NCI-H2107 (cell line): ENCODE measurements around the gene AGAP3.

Experiments
- DNase-seq: peaks from one replicate; lab custom pipeline; 2025; lab: John Stamatoyannopoulos, UW

Gene AGAP3

GRCh38 chr7:151137076-151137675 is 50.9 kb downstream of the AGAP3 start:
- DNase-seq = no peak

DNA sequence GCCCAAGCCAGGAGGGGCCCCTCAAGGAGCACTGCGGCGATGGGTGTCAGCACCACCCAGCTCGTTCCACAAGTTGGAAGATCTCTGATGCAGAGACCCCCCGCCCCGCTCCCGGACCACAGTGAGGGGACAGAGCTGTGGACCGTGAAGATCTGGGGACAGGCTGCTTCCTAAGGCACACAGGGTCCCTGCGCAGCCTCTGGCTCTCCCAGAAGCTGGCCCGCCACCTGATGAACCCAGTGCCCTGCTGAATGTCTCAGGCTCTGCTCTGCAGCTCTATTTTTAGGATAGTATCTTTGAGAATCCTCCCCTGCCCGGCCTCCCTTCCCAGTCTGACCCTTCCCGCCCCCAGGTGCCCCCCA is 51.5 kb downstream of the AGAP3 start:
- no peak for DNase-seq

DNA sequence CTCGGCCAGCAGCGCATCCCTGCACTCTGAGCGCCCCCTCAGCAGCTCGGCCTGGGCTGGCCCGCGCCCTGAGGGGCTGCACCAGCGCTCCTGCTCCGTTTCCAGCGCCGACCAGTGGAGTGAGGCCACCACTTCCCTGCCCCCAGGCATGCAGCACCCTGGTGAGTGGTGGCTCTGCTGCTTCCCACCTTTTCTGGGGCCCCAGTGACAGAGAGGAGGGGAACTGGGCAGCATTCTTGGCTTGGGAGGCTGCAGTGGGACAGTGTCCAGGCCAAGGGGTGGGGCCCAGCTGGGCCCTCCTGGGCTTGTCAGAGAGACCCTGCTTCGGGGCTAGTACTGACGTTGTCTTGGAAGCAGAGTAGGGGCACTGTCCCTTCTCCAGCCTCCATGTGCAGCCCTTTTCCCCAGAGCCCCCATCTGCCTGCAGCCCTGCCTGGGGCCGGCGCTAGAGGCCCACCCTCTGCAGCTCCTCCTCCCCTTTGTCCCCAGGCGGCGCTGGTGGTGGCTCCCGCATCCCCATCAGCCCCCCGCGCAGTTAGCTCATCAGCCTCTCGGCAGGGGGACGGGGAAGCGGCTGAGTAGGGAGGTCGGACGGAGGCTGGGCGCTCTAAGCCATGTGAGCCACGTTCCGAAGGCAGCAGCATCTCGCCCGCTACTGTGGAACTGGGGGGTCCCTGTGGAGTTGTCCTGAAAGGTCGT is 52.0 kb downstream of the AGAP3 start:
- no peak for DNase-seq

GRCh38 chr7:151139071-151139790 is 53.0 kb downstream of the AGAP3 start:
- no peak for DNase-seq

DNA sequence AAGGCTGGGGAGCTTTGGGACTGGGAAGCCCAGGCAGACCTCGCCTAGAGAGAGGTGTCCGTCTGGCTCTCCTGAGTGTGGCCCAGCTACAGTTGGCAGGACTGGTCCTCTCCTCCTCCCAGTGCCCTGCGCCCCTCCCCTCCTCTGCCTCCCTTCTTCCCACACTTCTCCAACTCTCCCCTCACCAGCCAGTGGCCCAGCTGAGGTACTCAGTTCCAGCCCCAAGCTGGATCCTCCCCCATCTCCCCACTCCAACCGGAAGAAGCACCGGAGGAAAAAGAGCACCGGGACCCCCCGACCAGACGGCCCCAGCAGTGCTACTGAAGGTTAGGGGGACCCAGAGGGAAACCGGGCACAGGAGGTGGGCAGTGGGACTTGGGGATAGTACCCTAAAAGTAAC is 53.5 kb downstream of the AGAP3 start:
- DNase-seq = no peak

- DNase-seq = no peak
Measured at GRCh38 chr7:151140826-151141225, 54.6 kb downstream of the AGAP3 start.

- no peak for DNase-seq
Measured at GRCh38 chr7:151141311-151141854, 55.1 kb downstream of the AGAP3 start.

GRCh38 chr7:151141855-151142685 is 55.8 kb downstream of the AGAP3 start:
- no peak for DNase-seq

DNA sequence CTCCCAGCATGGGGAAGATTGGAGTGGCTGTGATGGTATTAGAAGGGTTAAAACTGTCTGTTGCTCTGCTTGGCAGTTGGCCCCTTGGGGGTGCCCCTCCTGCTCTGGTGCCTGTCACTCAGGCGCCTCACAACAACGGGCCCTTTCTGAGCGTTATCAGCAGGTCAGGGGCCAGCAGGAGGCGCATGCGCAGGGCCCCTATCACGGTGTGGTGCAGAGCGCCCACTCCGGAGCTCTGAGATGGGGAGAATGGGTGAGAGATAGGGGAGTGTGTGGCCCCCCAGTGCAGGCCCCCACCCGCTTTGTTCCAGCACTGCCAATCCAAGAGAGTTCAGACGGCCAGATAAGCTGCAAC is 56.4 kb downstream of the AGAP3 start:
- no peak for DNase-seq

- no peak for DNase-seq
Measured at GRCh38 chr7:151143261-151144015, 57.2 kb downstream of the AGAP3 start.

DNA sequence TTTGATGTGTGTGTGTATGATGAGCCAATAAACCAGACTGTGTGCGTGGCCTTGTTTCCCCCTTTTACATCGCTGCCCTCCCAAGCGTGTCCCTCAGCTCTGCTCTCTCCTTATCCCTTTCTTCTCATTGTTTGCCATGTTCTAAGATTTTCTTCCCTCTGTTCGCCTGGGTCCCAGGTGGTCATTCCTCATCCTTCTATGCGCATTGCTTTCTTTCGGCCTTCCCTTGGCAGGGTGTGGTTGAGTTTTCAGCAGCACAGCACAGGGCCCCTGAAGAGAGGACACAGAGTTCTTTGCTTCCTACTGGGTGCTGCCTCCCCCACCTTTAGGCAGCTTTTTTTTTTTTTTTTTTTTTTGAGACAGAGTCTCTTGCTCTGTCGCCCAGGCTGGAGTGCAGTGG is 58.1 kb downstream of the AGAP3 start:
- DNase-seq = no peak

GRCh38 chr7:151146761-151147160 is 60.5 kb downstream of the AGAP3 start:
- no peak for DNase-seq

DNA sequence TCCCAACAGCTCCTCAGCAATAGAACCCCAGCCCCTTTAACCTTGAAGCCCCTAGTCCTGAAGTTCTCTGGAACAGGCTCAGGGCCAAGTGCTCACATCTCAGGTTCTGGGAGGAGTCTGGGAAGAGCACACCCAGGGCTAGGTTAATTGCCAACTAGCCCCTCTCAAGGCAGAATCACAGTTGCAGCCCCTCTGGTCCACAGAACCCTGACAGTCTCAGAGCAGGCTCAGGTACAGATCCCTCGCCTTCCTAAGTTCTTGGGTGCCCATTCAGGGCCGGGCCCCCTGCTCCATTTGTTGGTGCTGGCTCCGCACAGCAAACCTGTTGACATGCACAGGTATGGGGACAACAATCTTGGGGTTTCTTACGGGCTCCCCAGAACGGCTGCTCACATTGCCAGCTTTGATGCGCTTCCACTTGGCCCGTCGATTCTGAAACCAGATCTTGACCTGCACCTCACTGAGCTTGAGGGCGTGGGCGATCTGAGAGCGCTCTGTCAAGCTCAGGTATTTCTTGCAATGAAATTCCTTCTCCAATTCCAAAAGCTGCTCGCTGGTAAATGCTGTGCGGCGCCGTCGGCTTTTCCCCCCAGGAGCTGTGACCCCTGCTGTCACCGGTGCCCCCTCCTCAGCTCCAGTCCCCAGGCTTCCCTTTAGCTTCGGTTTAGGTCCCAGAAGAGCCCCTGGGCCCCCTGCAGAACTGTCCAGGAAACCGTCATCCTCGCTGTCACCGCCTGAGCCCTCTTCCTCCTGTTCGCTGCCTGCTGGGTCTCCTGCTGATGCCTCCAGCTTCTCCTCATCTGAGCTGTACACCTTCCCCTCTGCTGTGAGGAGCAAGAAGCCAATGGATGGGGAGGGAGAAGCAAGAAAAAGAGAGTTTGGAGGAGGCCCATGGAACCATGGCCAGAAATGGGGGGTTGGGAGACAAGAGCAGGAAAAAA is 62.3 kb downstream of the AGAP3 start:
- DNase-seq = no peak

GRCh38 chr7:151150388-151150787 is 64.1 kb downstream of the AGAP3 start:
- DNase-seq = no peak

- DNase-seq = no peak
Measured at GRCh38 chr7:151152643-151153513, 66.6 kb downstream of the AGAP3 start.

DNA sequence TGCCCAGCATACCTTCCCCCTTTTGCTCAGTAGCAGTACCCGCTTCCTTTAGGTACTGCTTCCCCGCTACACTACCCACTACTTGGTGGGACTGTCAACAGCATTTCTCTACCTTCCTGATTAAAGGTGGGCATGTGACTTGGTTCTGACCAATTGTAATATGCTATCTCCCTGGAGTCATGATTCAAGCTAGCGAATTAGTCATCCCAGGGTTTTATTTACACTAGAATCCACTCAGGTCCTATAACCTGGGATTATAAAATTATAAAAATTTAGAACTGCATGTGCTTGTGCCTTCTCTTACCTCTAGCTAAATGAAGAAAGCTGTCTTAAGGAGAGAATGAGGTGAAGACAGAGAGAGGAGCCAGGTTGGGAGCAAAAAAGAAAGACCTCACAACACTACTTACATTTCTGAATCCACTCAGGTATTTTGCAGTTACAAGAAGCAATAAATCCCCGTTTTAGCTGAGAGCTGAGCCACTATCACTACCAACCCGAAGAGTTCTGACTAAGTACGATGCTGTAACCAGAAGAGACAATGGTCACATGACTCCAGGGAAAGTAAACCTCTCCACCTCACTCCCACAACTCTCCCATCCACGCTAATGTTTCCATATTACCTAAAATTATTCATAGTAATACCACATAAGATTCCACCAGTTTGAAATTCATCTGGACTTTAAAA is 71.5 kb downstream of the AGAP3 start:
- DNase-seq = no peak

DNA sequence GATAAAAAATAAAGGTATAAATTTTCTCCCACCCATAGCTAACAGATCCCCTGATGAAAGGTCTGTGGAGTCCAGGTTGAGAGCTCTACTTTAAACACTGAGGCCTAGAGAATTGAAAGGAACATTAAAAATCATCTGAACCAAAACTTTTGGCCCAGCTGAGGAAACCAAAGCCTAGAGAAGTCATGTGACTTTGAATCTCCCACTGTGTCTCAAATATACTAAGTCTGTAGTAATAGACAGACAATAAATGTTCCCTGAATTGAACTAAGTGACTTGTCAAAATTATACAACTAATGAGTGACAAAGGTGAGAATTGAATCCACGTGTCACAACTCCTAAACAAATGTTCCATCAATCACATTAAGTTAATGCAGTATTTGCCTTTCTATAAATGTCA is 75.5 kb downstream of the AGAP3 start:
- DNase-seq = no peak

DNA sequence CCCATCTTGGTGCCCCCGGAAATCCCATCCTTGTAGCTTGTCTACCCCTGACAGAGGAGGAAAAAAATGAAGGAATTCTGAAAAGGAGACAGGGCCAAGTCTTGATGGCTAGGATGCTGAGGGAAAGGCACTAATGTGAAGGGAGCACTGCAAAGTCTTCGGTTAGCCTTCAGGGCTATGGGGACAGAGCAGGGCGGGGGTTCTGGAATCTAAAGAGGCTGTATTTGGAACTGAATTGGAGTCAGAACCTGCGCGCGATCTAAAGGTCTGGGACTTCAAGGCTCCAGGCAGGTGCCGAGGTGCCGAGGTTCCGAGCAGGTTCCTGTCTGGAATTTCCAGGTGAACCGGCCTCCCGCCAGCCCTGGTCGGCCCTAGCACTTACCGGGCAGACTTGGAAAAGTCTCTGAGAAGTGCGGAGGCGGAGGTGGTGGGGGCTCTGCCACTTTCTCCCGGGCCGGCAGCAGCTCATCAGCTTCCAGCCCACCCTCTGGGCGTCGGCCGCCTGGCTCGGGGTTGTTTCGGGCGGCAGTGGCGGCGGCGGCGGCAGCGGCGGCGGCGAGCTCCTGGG is 80.4 kb downstream of the AGAP3 start:
- no peak for DNase-seq
